HUES64 (cell line): ENCODE measurements around the gene MOK.

Source experiments
- H3K27ac ChIP-seq: 2 replicates; pipeline ENCODE4 v1.7.0; 2013; ENCODE audit warnings: low read depth, low read length, inconsistent platforms
- H3K27me3 ChIP-seq: 2 replicates; pipeline ENCODE4 v1.6.1; 2013; ENCODE audit warnings: mild to moderate bottlenecking, low read length; ENCODE audit not compliant: insufficient read depth
- H3K36me3 ChIP-seq: 2 replicates; pipeline ENCODE4 v1.6.1; 2013; ENCODE audit warnings: mild to moderate bottlenecking, low read length; ENCODE audit not compliant: insufficient read depth
- H3K4me1 ChIP-seq: 2 replicates; pipeline ENCODE4 v1.6.1; 2013; ENCODE audit warnings: mild to moderate bottlenecking, low read length, moderate library complexity; ENCODE audit not compliant: insufficient read depth
- H3K4me3 ChIP-seq: 2 replicates; pipeline ENCODE4 v1.5.1; 2013; ENCODE audit warnings: mild to moderate bottlenecking, low read length, moderate library complexity
- H3K9ac ChIP-seq: 2 replicates; pipeline ENCODE4 v1.6.1; 2013; ENCODE audit warnings: mild to moderate bottlenecking, low read depth, low read length
- H3K9me3 ChIP-seq: 2 replicates; pipeline ENCODE4 v1.6.1; 2013; ENCODE audit warnings: low read depth, low read length; ENCODE audit not compliant: insufficient read depth
- WGBS: fragments of 150-250, 120-280 bp; methylation state at CpG from one replicate; pipeline ENCODE4 v1.1.7; 2013; ENCODE audit warnings: missing lambda C conversion rate; 5-methylcytosine and 5-hydroxymethylcytosine counted together

MOK gene

DNA sequence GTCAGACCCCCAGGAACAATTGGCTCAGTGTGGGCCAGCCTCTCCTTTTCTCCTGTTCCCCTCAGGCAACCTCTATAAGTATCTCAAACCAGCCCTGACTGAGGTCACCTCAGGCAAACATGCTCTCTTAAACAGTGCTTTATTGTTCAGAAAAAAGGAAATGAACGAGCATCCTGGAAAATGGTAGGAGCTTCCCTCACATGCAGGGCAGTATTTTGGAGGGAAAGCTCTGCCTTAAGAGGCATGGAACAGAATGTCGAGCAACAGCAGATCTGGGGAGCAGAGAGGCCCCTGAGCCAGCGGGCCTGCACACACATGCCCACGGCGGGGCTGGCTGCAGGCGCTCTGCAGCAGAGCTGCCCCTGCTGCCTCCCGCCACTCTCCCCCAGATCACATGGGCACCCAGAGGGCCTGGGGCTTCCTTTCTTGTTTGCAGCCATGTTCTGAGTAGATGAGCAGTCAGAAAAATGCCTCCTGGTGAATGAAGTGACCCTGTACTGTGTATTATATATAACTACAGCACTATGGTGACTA is 42.0 kb downstream of the MOK start:
- Histone ChIP-seq H3K9ac (peak overlapping the region; percentile 52; the same call in 1 of the 2 replicates), H3K27me3 (no peaks in the 10 kb centered on the region), H3K4me1 (peaks cover 10% of the 10 kb centered on the region; the same call in 1 of the 2 replicates), H3K36me3 (no peaks in the 10 kb centered on the region), H3K27ac (peak overlapping the region; percentile 52), H3K9me3 (no peaks in the 10 kb centered on the region), H3K4me3 (no peak overlapping the region)
- 53% methylated on average over 6 of the region's 7 CpGs for WGBS

DNA sequence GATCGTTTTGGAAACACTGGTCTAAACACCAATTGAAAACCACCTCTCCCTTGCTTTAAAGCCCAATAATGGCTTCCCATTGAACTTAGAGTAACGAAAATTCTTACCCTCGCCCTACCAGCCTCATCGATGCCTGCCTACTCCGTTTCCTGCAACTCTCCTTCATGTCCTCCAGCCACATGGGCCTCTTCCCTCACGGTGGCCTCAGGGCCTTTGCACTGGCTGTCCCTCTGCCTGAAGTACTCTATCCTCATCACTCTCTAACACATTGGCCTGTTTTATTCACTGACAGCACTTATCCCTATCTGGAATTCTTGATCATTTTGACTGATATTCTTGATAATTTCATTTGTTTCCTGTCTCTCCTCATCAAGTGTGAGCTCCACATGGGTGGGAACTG is 46.8 kb downstream of the MOK start:
- no peak overlapping the region for H3K9ac ChIP-seq
- H3K27me3 ChIP-seq: no peaks in the 10 kb centered on the region
- H3K9me3 ChIP-seq: no peaks in the 10 kb centered on the region
- H3K4me1 ChIP-seq: peaks cover 6% of the 10 kb centered on the region; the same call in 1 of the 2 replicates
- no peak overlapping the region for H3K4me3 ChIP-seq
- no peaks in the 10 kb centered on the region for H3K36me3 ChIP-seq
- H3K27ac ChIP-seq: no peak overlapping the region
- 95% methylated on average over 6 of the region's 6 CpGs for WGBS

DNA sequence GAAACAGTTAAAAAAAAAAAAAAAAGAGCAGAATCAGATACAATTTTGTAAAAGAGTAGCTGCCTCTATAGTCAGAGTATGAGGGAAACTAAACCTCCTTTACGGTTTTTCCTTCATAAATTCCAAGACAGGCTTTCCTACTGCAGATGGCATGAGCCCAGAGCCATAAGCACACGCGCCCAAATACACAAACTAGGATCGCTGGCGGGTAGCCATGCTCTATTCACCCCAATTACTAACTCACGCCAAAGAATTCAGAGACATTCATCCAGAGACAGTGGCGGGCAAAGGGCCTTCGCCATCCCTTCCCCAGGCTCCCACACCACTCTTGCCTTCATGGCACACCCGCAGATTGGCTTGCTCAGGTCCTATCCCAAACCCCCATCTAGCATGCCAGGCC is 48.2 kb downstream of the MOK start:
- Histone ChIP-seq H3K9me3 (no peaks in the 10 kb centered on the region), H3K9ac (no peak overlapping the region), H3K36me3 (no peaks in the 10 kb centered on the region), H3K27ac (no peak overlapping the region), H3K27me3 (no peaks in the 10 kb centered on the region), H3K4me3 (no peak overlapping the region), H3K4me1 (no peaks in the 10 kb centered on the region)
- WGBS: 89% methylated on average over 9 of the region's 9 CpGs

DNA sequence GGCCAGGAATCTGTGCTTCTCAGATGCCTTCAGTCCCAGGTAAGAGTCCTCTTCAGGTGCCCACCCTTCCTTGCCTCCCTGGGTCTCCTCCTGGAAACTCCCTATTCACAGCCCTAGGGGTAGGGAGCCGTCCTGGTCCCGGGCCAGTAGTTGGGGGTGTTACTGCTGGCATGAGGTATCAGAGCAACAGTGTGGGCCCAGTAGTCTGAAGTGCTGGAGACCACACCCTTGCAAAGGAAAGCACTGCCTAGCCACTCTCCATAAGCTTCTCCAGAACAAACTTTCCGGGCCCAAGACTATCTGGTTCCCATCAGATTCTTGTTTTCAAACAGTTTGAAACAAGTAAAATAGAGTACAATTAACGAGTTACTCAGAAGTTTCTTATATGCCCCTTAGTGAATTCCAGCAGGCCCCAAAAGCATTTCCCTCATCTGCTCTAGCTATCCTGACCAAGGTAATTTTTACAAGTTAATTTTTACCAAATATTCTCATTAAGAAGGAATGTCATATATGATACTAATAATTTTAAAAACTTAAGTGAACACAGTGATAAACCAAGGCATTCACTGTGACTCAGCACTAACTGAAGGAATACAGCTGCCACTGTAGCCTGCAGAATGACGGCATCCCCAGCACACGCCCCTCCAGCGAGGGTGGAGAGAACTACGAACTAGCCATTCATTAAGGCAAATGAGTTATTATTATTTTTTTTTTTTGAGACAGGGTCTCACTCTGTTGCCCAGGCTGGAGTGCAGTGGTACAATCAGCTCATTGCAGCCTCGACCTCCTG is 49.4 kb downstream of the MOK start:
- Histone ChIP-seq H3K4me1 (no peaks in the 10 kb centered on the region), H3K4me3 (no peak overlapping the region), H3K27ac (no peak overlapping the region), H3K36me3 (no peaks in the 10 kb centered on the region), H3K9ac (no peak overlapping the region), H3K9me3 (no peaks in the 10 kb centered on the region), H3K27me3 (no peaks in the 10 kb centered on the region)
- 89% methylated on average over 9 of the region's 9 CpGs for WGBS

DNA sequence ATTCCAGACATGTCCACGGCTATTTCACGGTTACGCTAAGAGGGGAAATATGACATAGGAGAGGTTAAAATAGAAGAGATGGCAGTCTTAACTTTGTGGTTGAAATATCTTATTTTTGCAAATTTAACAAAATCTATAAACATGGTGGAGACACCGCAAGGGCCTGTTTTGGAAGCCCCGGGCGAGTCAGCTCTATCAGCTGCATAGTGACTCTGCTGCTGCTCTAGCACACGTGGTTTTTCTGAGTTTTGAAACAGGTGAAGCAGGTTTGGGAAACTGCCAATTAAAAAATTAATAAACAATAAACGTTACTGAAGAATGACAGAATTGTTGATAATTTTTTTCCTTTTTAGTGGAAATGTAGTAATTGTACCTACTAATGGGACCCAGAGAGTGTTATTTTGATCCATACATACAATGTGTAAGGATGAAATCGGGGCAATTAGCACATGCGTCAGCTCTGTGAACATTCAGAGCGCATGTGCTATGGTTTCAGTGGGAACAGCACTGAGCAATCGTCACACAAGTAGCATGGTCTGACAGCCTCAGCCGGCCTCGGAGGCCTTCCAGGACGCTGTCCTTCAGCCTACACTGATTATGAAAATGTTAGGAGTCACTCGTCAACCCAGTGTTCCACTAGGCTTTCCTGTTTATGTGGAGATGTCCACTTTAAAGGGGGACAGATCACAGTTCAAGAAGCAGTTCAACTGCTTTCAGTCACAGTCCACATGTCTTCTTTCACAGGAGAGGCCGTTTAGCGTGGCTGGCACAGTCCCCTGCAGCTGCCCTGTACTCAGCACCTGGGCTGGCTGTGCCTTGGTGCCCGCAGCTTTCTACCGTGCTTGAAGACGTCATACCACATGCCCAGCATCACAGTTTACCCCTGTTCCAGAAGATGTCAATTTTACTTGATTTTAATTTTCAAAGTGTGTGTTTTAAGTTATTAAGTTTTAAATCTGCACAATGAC is 51.8 kb downstream of the MOK start:
- no peak overlapping the region for H3K9ac ChIP-seq

DNA sequence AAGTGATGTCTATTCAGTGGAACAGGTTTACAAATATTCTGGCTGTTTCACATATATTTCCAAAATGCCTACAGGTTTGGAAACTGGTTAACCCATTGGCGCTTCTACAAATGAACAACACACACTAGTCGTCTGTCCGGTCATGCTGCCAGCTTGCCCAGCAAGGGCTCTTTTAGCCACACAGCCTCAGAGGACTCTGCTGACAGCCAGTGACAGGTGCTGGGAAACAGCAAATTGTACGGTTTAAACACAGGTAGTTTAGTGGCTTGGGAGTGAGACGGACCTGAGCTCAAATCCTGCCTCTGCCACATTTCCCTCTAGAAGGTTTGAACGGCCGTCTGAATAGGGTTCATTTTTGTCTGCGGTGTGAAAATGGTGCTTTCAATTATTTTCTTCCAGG is 53.8 kb downstream of the MOK start:
- Histone ChIP-seq H3K27ac (no peak overlapping the region), H3K4me3 (no peak overlapping the region), H3K27me3 (peaks cover 6% of the 10 kb centered on the region; the same call in 1 of the 2 replicates), H3K4me1 (peaks cover 16% of the 10 kb centered on the region), H3K36me3 (no peaks in the 10 kb centered on the region), H3K9me3 (no peaks in the 10 kb centered on the region), H3K9ac (no peak overlapping the region)
- WGBS: 92% methylated on average over 6 of the region's 8 CpGs

More for the DNA sequence above, 51.8 kb downstream of the MOK start:
- WGBS: 93% methylated on average over 21 of the region's 21 CpGs
- Histone ChIP-seq H3K27ac (no peak overlapping the region), H3K27me3 (no peaks in the 10 kb centered on the region), H3K4me3 (no peak overlapping the region), H3K4me1 (peaks cover 2% of the 10 kb centered on the region), H3K36me3 (no peaks in the 10 kb centered on the region), H3K9me3 (no peaks in the 10 kb centered on the region)

DNA sequence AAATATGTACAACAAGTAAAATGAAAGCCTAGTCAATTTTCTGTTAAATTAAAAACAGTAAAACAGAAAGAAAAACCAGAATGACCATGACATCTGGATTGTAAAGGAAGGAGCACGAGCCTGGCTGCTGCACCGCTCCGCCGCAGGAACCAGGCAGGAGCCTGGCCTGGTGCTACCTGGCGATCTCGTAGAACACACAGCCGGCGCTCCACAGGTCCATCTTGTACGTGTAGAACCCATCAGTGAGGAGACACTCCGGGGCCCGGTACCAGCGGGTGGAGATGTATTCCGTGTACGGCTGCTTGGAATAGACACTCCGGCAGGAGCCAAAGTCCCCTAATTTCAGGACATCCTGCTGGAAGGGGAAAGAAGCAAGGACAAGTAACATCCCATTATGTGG is 54.3 kb downstream of the MOK start:
- H3K27ac ChIP-seq: no peak overlapping the region
- no peaks in the 10 kb centered on the region for H3K36me3 ChIP-seq
- H3K9me3 ChIP-seq: no peaks in the 10 kb centered on the region
- H3K9ac ChIP-seq: no peak overlapping the region
- 96% methylated on average over 15 of the region's 15 CpGs for WGBS
- H3K27me3 ChIP-seq: peaks cover 6% of the 10 kb centered on the region; the same call in 1 of the 2 replicates
- no peak overlapping the region for H3K4me3 ChIP-seq
- H3K4me1 ChIP-seq: peaks cover 18% of the 10 kb centered on the region

DNA sequence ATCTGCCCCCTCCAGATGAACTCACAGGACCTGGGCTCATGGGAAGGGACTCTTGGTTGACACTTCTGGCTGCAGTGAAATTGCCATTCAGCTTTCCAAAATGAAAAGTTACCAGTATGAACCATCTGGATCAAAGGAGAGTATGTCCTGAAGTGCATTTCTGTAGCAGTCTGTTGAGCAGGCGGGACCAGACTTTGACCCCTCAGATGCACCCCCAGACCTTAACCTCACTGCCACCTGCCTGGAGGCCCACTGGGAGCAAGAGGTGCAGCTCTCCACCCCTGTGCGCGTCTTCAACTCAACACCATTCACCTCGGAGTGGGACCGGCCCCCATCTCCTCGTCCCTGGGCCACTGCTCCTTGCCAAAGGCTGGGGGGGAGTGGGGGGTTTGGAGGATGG is 55.0 kb downstream of the MOK start:
- H3K27ac ChIP-seq: no peak overlapping the region
- H3K36me3 ChIP-seq: no peaks in the 10 kb centered on the region
- peaks cover 18% of the 10 kb centered on the region for H3K4me1 ChIP-seq
- H3K4me3 ChIP-seq: no peak overlapping the region
- H3K9ac ChIP-seq: no peak overlapping the region
- H3K27me3 ChIP-seq: peaks cover 6% of the 10 kb centered on the region; the same call in 1 of the 2 replicates
- WGBS: 91% methylated on average over 6 of the region's 6 CpGs
- no peaks in the 10 kb centered on the region for H3K9me3 ChIP-seq

DNA sequence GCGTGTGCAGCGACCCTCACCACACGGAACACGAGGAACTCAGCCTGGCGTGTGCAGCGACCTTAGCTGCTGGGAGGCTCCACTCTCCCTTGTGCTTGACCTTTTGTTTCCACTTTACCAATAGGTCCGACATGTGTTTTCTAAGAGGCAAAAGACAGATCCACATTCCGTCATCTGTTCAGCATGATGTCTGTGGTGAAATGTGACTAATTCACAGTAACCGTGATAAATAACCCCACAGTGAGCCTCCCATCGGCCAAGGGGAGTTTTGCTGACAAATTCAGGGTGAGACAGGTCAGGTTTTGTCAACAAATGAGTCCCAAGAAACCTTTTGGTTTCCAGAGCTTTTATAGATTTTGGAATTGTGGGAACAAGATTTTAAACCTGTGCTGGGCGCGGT is 55.9 kb downstream of the MOK start:
- no peaks in the 10 kb centered on the region for H3K36me3 ChIP-seq
- peaks cover 6% of the 10 kb centered on the region; the same call in 1 of the 2 replicates for H3K27me3 ChIP-seq
- peaks cover 18% of the 10 kb centered on the region for H3K4me1 ChIP-seq
- H3K9me3 ChIP-seq: no peaks in the 10 kb centered on the region
- H3K27ac ChIP-seq: no peak overlapping the region
- no peak overlapping the region for H3K4me3 ChIP-seq
- no peak overlapping the region for H3K9ac ChIP-seq
- WGBS: 95% methylated on average over 12 of the region's 12 CpGs

DNA sequence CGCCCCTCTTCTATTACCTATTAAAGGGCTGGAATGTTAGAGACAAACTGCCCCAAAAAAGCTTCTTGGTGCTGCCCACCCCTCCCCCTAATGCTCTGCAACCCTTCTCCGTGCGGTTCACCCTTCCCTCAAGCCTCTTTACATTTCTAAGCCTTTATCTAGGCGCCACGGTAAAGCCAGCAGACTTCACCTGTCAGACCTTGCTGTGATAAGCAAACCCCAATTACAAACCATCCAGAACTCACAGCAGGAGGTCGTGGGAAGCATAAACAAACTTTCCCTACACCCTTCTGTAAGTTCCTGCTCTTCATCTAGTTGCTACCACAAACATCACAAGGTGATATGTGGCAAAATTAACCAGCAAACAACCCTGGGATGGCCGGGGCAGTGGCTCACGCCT is 56.8 kb downstream of the MOK start:
- WGBS: 22% methylated on average over 8 of the region's 8 CpGs
- Histone ChIP-seq H3K27me3 (peaks cover 6% of the 10 kb centered on the region; the same call in 1 of the 2 replicates), H3K9ac (no peak overlapping the region), H3K4me1 (peaks cover 18% of the 10 kb centered on the region), H3K36me3 (no peaks in the 10 kb centered on the region), H3K27ac (peak overlapping the region; percentile 48; the same call in 1 of the 2 replicates), H3K9me3 (no peaks in the 10 kb centered on the region), H3K4me3 (no peak overlapping the region)

DNA sequence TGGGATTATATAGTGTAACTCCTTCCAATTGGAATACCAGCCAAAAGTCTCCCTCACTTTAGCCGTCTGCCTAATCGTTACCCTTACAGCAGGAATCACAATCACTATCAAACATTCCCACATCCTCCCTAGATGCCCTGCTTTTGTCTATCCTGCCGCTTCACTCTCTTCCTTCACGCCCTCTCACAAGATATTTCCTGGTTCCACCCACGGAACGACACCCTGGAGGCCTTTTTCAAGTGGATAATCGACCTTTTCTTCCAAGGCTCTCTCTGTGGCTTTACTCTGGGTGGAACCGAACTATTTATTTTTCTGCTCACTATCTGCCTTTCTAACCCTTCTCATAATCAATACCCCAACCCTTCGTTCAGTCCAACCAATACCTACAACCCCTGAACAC is 58.9 kb downstream of the MOK start:
- H3K4me3 ChIP-seq: no peak overlapping the region
- no peaks in the 10 kb centered on the region for H3K36me3 ChIP-seq
- H3K9ac ChIP-seq: no peak overlapping the region
- H3K27ac ChIP-seq: no peak overlapping the region
- peaks cover 18% of the 10 kb centered on the region for H3K4me1 ChIP-seq
- H3K9me3 ChIP-seq: no peaks in the 10 kb centered on the region
- peaks cover 6% of the 10 kb centered on the region; the same call in 1 of the 2 replicates for H3K27me3 ChIP-seq
- WGBS: 86% methylated on average over 9 of the region's 9 CpGs
